NCI-H1417 (cell line): Measurements from ENCODE around the gene IFIT3.

Experiments used
- DNase-seq, 3 experiments: peaks; one replicate each; lab custom pipeline; 2025; lab: John Stamatoyannopoulos, UW

Gene IFIT3

GRCh38 chr10:89360157-89360556 is 32.4 kb downstream of the IFIT3 start:
- no peak for DNase-seq

- DNase-seq = no peak
Observed at GRCh38 chr10:89362929-89363328, 35.1 kb downstream of the IFIT3 start.

- DNase-seq = no peak
Observed at GRCh38 chr10:89363729-89364442, 36.1 kb downstream of the IFIT3 start.

- no peak for DNase-seq
Observed at GRCh38 chr10:89364531-89364930, 36.7 kb downstream of the IFIT3 start.

GRCh38 chr10:89367529-89367928 is 39.7 kb downstream of the IFIT3 start:
- DNase-seq = peak in 1 of 3 experiments; percentile 38

- no peak for DNase-seq
Observed at GRCh38 chr10:89368129-89368528, 40.3 kb downstream of the IFIT3 start.

GRCh38 chr10:89369156-89370105 is 41.6 kb downstream of the IFIT3 start:
- no peak for DNase-seq

GRCh38 chr10:89371079-89371478 is 43.3 kb downstream of the IFIT3 start:
- no peak for DNase-seq

- DNase-seq = no peak
Observed at GRCh38 chr10:89371987-89372386, 44.2 kb downstream of the IFIT3 start.

GRCh38 chr10:89373916-89374711 is 46.3 kb downstream of the IFIT3 start:
- no peak for DNase-seq

- DNase-seq = no peak
Observed at GRCh38 chr10:89374713-89375141, 46.9 kb downstream of the IFIT3 start.

- DNase-seq = no peak
Observed at GRCh38 chr10:89377705-89378637, 50.2 kb downstream of the IFIT3 start, which contains the start of gene IFIT1B. Gene IFIT1B (plus strand): TSS chr10:89378056. CDS start chr10:89378136, 80 bp downstream.

- DNase-seq = no peak
Observed at GRCh38 chr10:89379103-89379502, 51.3 kb downstream of the IFIT3 start.

- DNase-seq = no peak
Observed at GRCh38 chr10:89382757-89383156, 55.0 kb downstream of the IFIT3 start.

- DNase-seq = no peak
Observed at GRCh38 chr10:89384474-89385340, 56.9 kb downstream of the IFIT3 start.

GRCh38 chr10:89388806-89389205 is 61.0 kb downstream of the IFIT3 start:
- DNase-seq = no peak

- DNase-seq = peak in 2 of 3 experiments; percentile 1 to 4
Observed at GRCh38 chr10:89389254-89389653, 61.5 kb downstream of the IFIT3 start.
